Neural cell (in vitro differentiated cells): ENCODE results near the gene E2F4. TPM values are rescaled to one million over a fixed set of nuclear protein-coding genes. Genes with fewer than 3 reads are reported as not detected.

ENCODE experiments used
- H2AFZ ChIP-seq: fragments of 200-600, 300-800 bp; sonication (generic), shearing (Covaris generic); 2 replicates; pipeline ENCODE4 v1.6.0; 2014; ENCODE audit warnings: low read depth, mild to moderate bottlenecking, antibody characterized with exemption, low read length, moderate library complexity
- H3F3A ChIP-seq: fragments of 200-600 bp; shearing (Covaris generic); 2 replicates; pipeline ENCODE4 v1.6.1; 2016; ENCODE audit warnings: mild to moderate bottlenecking, moderate library complexity, mixed read lengths, antibody characterized with exemption, low read length; ENCODE audit not compliant: insufficient read depth, poor library complexity, severe bottlenecking
- H3K27ac ChIP-seq: fragments of 200-600, 300-800 bp; sonication (generic), shearing (Covaris generic); 2 replicates; pipeline ENCODE4 v1.5.1; 2014; ENCODE audit warnings: mild to moderate bottlenecking, low read length, moderate library complexity
- H3K27me3 ChIP-seq: fragments of 300-800, 200-600 bp; sonication (generic), shearing (Covaris generic); 2 replicates; pipeline ENCODE4 v1.6.0; 2014; ENCODE audit warnings: mild to moderate bottlenecking, low read depth, low read length, moderate library complexity; ENCODE audit not compliant: insufficient read depth
- H3K36me3 ChIP-seq: fragments of 300-800, 200-600 bp; sonication (generic), shearing (Covaris generic); 2 replicates; pipeline ENCODE4 v1.5.1; 2014; ENCODE audit warnings: mild to moderate bottlenecking, antibody characterized with exemption, low read length, moderate library complexity; ENCODE audit not compliant: insufficient read depth
- H3K4me2 ChIP-seq: fragments of 300-800, 200-600 bp; sonication (generic), shearing (Covaris generic); 2 replicates; pipeline ENCODE4 v1.6.0; 2014; ENCODE audit warnings: mild to moderate bottlenecking, low read length
- H3K4me3 ChIP-seq: fragments of 300-800, 200-600 bp; sonication (generic), shearing (Covaris generic); 2 replicates; pipeline ENCODE4 v1.5.1; 2014; ENCODE audit warnings: mild to moderate bottlenecking, low read length, moderate library complexity
- H3K79me2 ChIP-seq: fragments of 200-600 bp; shearing (Covaris generic); replicated peaks from 2 replicates; pipeline ENCODE4 v1.6.0; 2014; ENCODE audit warnings: mild to moderate bottlenecking, low read length, moderate library complexity; ENCODE audit not compliant: insufficient read depth
- H3K9ac ChIP-seq: fragments of 300-800, 200-600 bp; sonication (generic), shearing (Covaris generic); 2 replicates; pipeline ENCODE4 v1.6.1; 2016; ENCODE audit warnings: mild to moderate bottlenecking, low read length, mixed read lengths
- H3K9me2 ChIP-seq: fragments of 200-600 bp; shearing (Covaris generic); 2 replicates; pipeline ENCODE4 v1.6.1; 2016; ENCODE audit warnings: mild to moderate bottlenecking, low read length, mixed read lengths; ENCODE audit not compliant: insufficient read depth
- H3K9me3 ChIP-seq: fragments of 200-600, 300-800 bp; sonication (generic), shearing (Covaris generic); 2 replicates; pipeline ENCODE4 v1.6.1; 2016; ENCODE audit warnings: mild to moderate bottlenecking, mixed run types, low read length, moderate library complexity, mixed read lengths
- H4K20me1 ChIP-seq: fragments of 200-600 bp; shearing (Covaris generic); 2 replicates; pipeline ENCODE4 v1.6.1; 2016; ENCODE audit warnings: mild to moderate bottlenecking, mixed run types; ENCODE audit not compliant: insufficient read depth
- EP300 ChIP-seq: fragments of 450-650 bp; conservative IDR thresholded peaks from 2 replicates; pipeline ENCODE4 v1.6.1; 2014; ENCODE audit warnings: antibody characterized with exemption, mild to moderate bottlenecking, moderate library complexity; ENCODE audit not compliant: poor library complexity, severe bottlenecking
- EZH2 ChIP-seq: fragments of 200-600, 300-800 bp; shearing (Covaris generic), sonication (generic); IDR thresholded peaks from 2 replicates; pipeline ENCODE4 v1.6.1; 2014; ENCODE audit warnings: antibody characterized with exemption, low read length, borderline replicate concordance, mild to moderate bottlenecking; ENCODE audit not compliant: insufficient read depth, poor library complexity, severe bottlenecking
- MXI1 ChIP-seq: fragments of 450-650 bp; conservative IDR thresholded peaks from 2 replicates; pipeline ENCODE4 v1.6.1; 2014; ENCODE audit warnings: antibody characterized with exemption, mild to moderate bottlenecking; ENCODE audit not compliant: poor library complexity, severe bottlenecking
- POLR2AphosphoS5 ChIP-seq: IDR thresholded peaks from 2 replicates; pipeline ENCODE4 v1.6.1; 2012
- RAD21 ChIP-seq: fragments of 450-650 bp; conservative IDR thresholded peaks from 2 replicates; pipeline ENCODE4 v1.6.1; 2014; ENCODE audit warnings: antibody characterized with exemption, mild to moderate bottlenecking, moderate library complexity
- SMC3 ChIP-seq: fragments of 450-650 bp; conservative IDR thresholded peaks from 2 replicates; pipeline ENCODE4 v1.6.1; 2014; ENCODE audit warnings: antibody characterized with exemption, mild to moderate bottlenecking, moderate library complexity; ENCODE audit not compliant: poor library complexity
- TAF1 ChIP-seq: IDR thresholded peaks from 2 replicates; pipeline ENCODE4 v1.6.1; 2012; ENCODE audit warnings: low read depth
- polyA plus RNA-seq: library from polyadenylated mRNA; depleted of rRNA; stranded (reverse); fragments of >200 nt; gene quantifications from 2 replicates; pipeline ENCODE4 v1.2.3, GENCODE V29; 2014
- small RNA-seq, 3 experiments: library from RNA; depleted of rRNA; stranded (forward); fragments of <200 nt; gene quantifications; one replicate each; pipeline ENCODE3, GENCODE V24; 2012
- TF ChIP-seq, protein P1 (sequence below): IDR thresholded peaks from 2 replicates; pipeline ENCODE4 v1.6.1; 2012; ENCODE audit warnings: borderline replicate concordance
- TF ChIP-seq, protein P2 (sequence below): fragments of 450-650 bp; IDR thresholded peaks from 2 replicates; pipeline ENCODE4 v1.5.1; 2014; ENCODE audit warnings: antibody characterized with exemption, mild to moderate bottlenecking, moderate library complexity; ENCODE audit not compliant: poor library complexity, severe bottlenecking

The E2F4 gene
- polyA plus RNA-seq, 1 donor from 2014 or later: 112 TPM

DNA sequence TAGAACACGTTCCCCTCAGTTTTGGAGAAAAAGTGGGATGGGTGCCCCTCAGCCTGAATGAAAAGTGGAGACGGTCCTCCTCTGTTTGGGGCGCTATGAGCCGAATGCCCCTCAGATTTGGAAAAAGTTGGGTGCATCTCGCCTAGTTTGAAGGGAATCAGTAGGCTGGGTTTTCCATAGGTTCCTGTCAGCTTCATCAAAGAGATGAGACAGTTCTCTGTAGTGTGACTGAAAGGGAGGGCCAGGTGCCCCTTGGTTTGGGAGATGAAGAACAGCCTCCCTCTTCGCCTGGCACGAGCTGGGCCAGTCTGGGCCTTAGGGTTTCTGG, 56.1 kb downstream of the E2F4 start:
- Histone ChIP-seq H3K27me3 (peaks cover 49% of the 10 kb centered on the region), H3K4me3 (peak overlapping the region; percentile 70), H3K27ac (no peak overlapping the region), H2AFZ (no peak overlapping the region), H3K9ac (peak overlapping the region; percentile 59), H3K4me2 (peak overlapping the region; percentile 73), H3K9me3 (no peaks in the 10 kb centered on the region), H3K36me3 (no peaks in the 10 kb centered on the region), H3K9me2 (no peaks in the 10 kb centered on the region), H3K79me2 (no peaks in the 10 kb centered on the region), H4K20me1 (no peaks in the 10 kb centered on the region), H3F3A (no peaks in the 10 kb centered on the region)
- TF ChIP-seq MXI1 (no peak), RAD21 (no peak), EZH2 (no peak), SMC3 (no peak), POLR2AphosphoS5 (no peak), TAF1 (no peak), EP300 (no peak)
- TF ChIP-seq, protein P1, sequence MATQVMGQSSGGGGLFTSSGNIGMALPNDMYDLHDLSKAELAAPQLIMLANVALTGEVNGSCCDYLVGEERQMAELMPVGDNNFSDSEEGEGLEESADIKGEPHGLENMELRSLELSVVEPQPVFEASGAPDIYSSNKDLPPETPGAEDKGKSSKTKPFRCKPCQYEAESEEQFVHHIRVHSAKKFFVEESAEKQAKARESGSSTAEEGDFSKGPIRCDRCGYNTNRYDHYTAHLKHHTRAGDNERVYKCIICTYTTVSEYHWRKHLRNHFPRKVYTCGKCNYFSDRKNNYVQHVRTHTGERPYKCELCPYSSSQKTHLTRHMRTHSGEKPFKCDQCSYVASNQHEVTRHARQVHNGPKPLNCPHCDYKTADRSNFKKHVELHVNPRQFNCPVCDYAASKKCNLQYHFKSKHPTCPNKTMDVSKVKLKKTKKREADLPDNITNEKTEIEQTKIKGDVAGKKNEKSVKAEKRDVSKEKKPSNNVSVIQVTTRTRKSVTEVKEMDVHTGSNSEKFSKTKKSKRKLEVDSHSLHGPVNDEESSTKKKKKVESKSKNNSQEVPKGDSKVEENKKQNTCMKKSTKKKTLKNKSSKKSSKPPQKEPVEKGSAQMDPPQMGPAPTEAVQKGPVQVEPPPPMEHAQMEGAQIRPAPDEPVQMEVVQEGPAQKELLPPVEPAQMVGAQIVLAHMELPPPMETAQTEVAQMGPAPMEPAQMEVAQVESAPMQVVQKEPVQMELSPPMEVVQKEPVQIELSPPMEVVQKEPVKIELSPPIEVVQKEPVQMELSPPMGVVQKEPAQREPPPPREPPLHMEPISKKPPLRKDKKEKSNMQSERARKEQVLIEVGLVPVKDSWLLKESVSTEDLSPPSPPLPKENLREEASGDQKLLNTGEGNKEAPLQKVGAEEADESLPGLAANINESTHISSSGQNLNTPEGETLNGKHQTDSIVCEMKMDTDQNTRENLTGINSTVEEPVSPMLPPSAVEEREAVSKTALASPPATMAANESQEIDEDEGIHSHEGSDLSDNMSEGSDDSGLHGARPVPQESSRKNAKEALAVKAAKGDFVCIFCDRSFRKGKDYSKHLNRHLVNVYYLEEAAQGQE: no peak
- TF ChIP-seq, protein P2, sequence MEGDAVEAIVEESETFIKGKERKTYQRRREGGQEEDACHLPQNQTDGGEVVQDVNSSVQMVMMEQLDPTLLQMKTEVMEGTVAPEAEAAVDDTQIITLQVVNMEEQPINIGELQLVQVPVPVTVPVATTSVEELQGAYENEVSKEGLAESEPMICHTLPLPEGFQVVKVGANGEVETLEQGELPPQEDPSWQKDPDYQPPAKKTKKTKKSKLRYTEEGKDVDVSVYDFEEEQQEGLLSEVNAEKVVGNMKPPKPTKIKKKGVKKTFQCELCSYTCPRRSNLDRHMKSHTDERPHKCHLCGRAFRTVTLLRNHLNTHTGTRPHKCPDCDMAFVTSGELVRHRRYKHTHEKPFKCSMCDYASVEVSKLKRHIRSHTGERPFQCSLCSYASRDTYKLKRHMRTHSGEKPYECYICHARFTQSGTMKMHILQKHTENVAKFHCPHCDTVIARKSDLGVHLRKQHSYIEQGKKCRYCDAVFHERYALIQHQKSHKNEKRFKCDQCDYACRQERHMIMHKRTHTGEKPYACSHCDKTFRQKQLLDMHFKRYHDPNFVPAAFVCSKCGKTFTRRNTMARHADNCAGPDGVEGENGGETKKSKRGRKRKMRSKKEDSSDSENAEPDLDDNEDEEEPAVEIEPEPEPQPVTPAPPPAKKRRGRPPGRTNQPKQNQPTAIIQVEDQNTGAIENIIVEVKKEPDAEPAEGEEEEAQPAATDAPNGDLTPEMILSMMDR: no peak

Small RNA genes lying within 50 kb of the gene (small RNA-seq; reads per million reads assigned to genes)
- gene MIR328: 112 to 168 (median 129) reads per million in 3 experiments

Other genes with a start within 250 kb of the E2F4 start
- gene CES3, start 230.9 kb upstream of the E2F4 start, polyA plus RNA-seq: 1.8 and 3.7 TPM in 2 replicates
- 47.0 and 51.2 TPM in 2 replicates for gene CES4A, start 203.6 kb upstream of the E2F4 start, polyA plus RNA-seq
- gene CBFB, start 163.0 kb upstream of the E2F4 start, polyA plus RNA-seq: 31.1 and 32.6 TPM in 2 replicates
- gene PHAF1, start 82.2 kb upstream of the E2F4 start, polyA plus RNA-seq: 9.8 and 25.9 TPM in 2 replicates
- not detected in 2 replicates for gene B3GNT9, start 41.2 kb upstream of the E2F4 start, polyA plus RNA-seq
- gene TRADD, start 32.2 kb upstream of the E2F4 start, polyA plus RNA-seq: 0.96 TPM in 1 of 2 replicates, not detected in the other
- gene FBXL8, start 32.2 kb upstream of the E2F4 start, polyA plus RNA-seq: 1.2 and 2.8 TPM in 2 replicates
- gene HSF4, start 27.4 kb upstream of the E2F4 start, polyA plus RNA-seq: 12.7 and 27.9 TPM in 2 replicates
- gene NOL3, start 21.6 kb upstream of the E2F4 start, polyA plus RNA-seq: 8.4 and 17.0 TPM in 2 replicates
- 323 and 356 TPM in 2 replicates for gene MATCAP1, start 8.2 kb upstream of the E2F4 start, polyA plus RNA-seq
- 0.43 and 0.96 TPM in 2 replicates for gene EXOC3L1, start 2.0 kb upstream of the E2F4 start, polyA plus RNA-seq
- 2.2 and 3.5 TPM in 2 replicates for gene ELMO3, start 7.0 kb downstream of the E2F4 start, polyA plus RNA-seq
- 39.2 and 53.5 TPM in 2 replicates for gene TMEM208, start 35.0 kb downstream of the E2F4 start, polyA plus RNA-seq
- 0.92 and 6.3 TPM in 2 replicates for gene FHOD1, start 55.3 kb downstream of the E2F4 start, polyA plus RNA-seq
- 1.6 and 1.8 TPM in 2 replicates for gene SLC9A5, start 56.8 kb downstream of the E2F4 start, polyA plus RNA-seq
- gene PLEKHG4, start 87.4 kb downstream of the E2F4 start, polyA plus RNA-seq: 0.28 and 1.3 TPM in 2 replicates
- gene KCTD19, start 134.6 kb downstream of the E2F4 start, polyA plus RNA-seq: 0.45 and 3.3 TPM in 2 replicates
- gene LRRC36, start 134.7 kb downstream of the E2F4 start, polyA plus RNA-seq: 0.44 and 1.6 TPM in 2 replicates
- 1.1 and 2.7 TPM in 2 replicates for gene TPPP3, start 201.3 kb downstream of the E2F4 start, polyA plus RNA-seq
- 1.7 TPM in 1 of 2 replicates, not detected in the other for gene ZDHHC1, start 224.3 kb downstream of the E2F4 start, polyA plus RNA-seq
- 0.24 and 2.8 TPM in 2 replicates for gene HSD11B2, start 239.0 kb downstream of the E2F4 start, polyA plus RNA-seq